ENCODE data around the gene EED.
A peak's percentile ranks its signal among the peaks of the same experiment; 100 is the strongest.
"Not testable (repeated sequence)": the region's sequence is repeated elsewhere in the genome, so short reads cannot be mapped to it uniquely, and the experiment has no call there.

Gene EED

GRCh38 chr11:86249307-86250098 lies 5.0 kb downstream of the EED start:
- DNase-seq: no peak

GRCh38 chr11:86251345-86251744 lies 6.8 kb downstream of the EED start:
- no peak for DNase-seq

GRCh38 chr11:86255896-86256295 lies 11.3 kb downstream of the EED start:
- no peak for DNase-seq

GRCh38 chr11:86256608-86257007 lies 12.1 kb downstream of the EED start:
- DNase-seq: no peak

- no peak for DNase-seq
These were observed 12.9 kb downstream of the EED start for GRCh38 chr11:86257446-86257845.

- DNase-seq: no peak
These were observed 15.2 kb downstream of the EED start for GRCh38 chr11:86259730-86260129.

GRCh38 chr11:86261328-86261727 lies 16.8 kb downstream of the EED start:
- DNase-seq: no peak

- no peak for DNase-seq
These were observed 17.8 kb downstream of the EED start for GRCh38 chr11:86262387-86262786.

- DNase-seq: no peak
These were observed 20.1 kb downstream of the EED start for GRCh38 chr11:86264649-86265048.

GRCh38 chr11:86265194-86265593 lies 20.6 kb downstream of the EED start:
- no peak for DNase-seq

- DNase-seq: no peak
These were observed 25.1 kb downstream of the EED start for GRCh38 chr11:86269645-86270044.

- no peak for DNase-seq
These were observed 29.9 kb downstream of the EED start for GRCh38 chr11:86274503-86274902.

GRCh38 chr11:86274999-86275398 lies 30.4 kb downstream of the EED start:
- DNase-seq: no peak

- DNase-seq: no peak
These were observed 31.2 kb downstream of the EED start for GRCh38 chr11:86275493-86276370.

GRCh38 chr11:86277741-86278140 lies 33.2 kb downstream of the EED start:
- DNase-seq: no peak

GRCh38 chr11:86278226-86278625 lies 33.7 kb downstream of the EED start:
- DNase-seq: no peak

GRCh38 chr11:86279747-86280146 lies 35.2 kb downstream of the EED start:
- DNase-seq: no peak

- no peak for DNase-seq
These were observed 42.9 kb downstream of the EED start for GRCh38 chr11:86287468-86287796.

GRCh38 chr11:86288776-86289507 lies 44.4 kb downstream of the EED start:
- DNase-seq: no peak

- not testable (repeated sequence) for DNase-seq
These were observed 45.1 kb downstream of the EED start for GRCh38 chr11:86289508-86290280.

- peak; percentile 37 for DNase-seq
These were observed 47.1 kb downstream of the EED start for GRCh38 chr11:86291466-86292262.
